ENCODE data around the gene LRRC7. TPM values are rescaled to one million over a fixed set of nuclear protein-coding genes. Genes with fewer than 3 reads are reported as not detected.
A peak's percentile ranks its signal among the peaks of the same experiment; 100 is the strongest.

Gene LRRC7
- polyA plus RNA-seq, 1 experiment = 0.22 TPM

DNA sequence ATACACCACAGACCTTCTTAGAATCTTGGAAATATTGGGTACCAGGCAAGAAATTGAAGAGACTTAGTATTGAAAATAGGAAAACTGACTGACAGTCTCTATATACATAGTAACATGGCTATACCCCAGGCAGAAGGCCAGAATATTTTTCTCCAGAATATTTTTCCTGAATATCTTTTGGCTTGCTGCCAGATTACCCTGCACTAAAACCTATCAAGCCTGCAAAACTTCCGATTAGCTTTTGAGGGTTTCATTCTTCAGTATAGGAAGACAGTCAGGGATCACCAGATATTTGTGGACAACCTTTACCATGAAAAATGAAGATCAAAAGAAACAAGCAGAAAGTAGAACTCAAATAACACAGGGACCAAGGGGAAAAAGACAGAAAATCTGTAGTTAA, 187.9 kb downstream of the LRRC7 start:
- POLR2A ChIA-PET = no interaction called here
- Histone ChIP-seq H3K27me3 (ENCODE audit: control insufficient read depth, insufficient read depth, low read length) (no peaks in the 10 kb centered on the region), H3K36me3 (ENCODE audit: control insufficient read depth, insufficient read depth, low read length) (no peaks in the 10 kb centered on the region), H3K4me3 (ENCODE audit: low read depth, low read length) (no peak overlapping the region)
- DNase-seq (ENCODE audit: low read depth) = no peak
- TF ChIP-seq, protein P1, sequence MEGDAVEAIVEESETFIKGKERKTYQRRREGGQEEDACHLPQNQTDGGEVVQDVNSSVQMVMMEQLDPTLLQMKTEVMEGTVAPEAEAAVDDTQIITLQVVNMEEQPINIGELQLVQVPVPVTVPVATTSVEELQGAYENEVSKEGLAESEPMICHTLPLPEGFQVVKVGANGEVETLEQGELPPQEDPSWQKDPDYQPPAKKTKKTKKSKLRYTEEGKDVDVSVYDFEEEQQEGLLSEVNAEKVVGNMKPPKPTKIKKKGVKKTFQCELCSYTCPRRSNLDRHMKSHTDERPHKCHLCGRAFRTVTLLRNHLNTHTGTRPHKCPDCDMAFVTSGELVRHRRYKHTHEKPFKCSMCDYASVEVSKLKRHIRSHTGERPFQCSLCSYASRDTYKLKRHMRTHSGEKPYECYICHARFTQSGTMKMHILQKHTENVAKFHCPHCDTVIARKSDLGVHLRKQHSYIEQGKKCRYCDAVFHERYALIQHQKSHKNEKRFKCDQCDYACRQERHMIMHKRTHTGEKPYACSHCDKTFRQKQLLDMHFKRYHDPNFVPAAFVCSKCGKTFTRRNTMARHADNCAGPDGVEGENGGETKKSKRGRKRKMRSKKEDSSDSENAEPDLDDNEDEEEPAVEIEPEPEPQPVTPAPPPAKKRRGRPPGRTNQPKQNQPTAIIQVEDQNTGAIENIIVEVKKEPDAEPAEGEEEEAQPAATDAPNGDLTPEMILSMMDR (IDR thresholded peaks at IDR 0.05; ENCODE audit: insufficient read depth, low read depth, low read length) = no peak
- CTCF ChIA-PET = no interaction called here

DNA sequence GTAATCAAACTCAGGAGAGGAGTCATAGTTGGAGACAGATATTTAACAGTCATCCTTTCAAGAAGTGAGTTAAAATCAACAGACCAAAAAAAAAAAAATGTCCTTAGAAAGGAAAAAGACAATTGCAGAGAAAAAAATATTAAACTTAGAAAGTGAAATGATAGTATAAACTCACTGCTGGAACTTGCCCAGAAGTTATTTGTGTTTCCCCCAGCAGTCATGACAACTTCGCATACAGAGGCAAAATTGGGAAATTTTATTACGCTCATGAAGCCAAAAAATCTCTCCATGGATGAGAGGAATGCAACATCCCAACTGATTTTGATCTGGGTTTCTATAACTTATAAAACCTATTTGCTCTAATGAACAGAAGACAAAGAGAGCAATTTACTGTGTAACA, 198.2 kb downstream of the LRRC7 start:
- peak; percentile 1 for DNase-seq (ENCODE audit: low read depth)
- POLR2A ChIA-PET = no interaction called here
- Histone ChIP-seq H3K4me3 (ENCODE audit: low read depth, low read length) (no peak overlapping the region), H3K27me3 (ENCODE audit: control insufficient read depth, insufficient read depth, low read length) (no peaks in the 10 kb centered on the region), H3K36me3 (ENCODE audit: control insufficient read depth, insufficient read depth, low read length) (no peaks in the 10 kb centered on the region)
- CTCF ChIA-PET = no interaction called here
- TF ChIP-seq, protein P1 (IDR thresholded peaks at IDR 0.05; ENCODE audit: insufficient read depth, low read depth, low read length) = no peak

DNA sequence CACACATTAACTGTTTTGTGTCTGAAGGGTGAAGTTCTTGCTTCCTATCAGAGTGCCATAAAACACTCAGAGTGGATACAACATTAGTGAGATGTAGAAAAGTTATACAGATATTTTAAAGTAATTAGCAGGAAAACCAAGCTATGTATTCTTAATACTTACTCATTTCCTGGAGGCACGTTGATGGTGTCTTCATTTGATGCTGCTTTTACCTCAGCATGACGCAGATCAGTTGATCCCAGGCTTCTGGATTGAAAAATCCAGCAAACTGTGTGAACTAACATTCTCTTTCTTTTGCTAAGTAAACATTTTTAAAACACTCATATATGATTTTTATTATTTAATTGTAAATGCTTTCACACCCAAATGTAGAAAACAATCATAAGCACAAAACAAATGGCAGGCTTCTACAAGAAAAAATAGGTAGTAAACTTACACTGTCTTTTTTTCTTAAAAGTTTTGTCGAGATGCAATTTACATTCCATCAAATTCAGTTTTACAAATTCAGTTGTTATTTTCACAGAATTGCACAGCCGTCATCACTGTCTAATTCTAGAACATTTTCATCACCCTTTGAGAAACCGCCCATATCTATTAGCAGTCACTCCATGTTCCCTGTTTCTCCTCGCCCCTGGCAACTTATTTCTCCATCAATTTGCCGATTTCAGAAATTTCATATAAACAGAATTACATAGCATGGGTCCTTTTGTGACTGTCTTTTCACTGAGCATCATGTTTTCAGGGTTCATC, 198.9 kb downstream of the LRRC7 start:
- Histone ChIP-seq H3K27me3 (ENCODE audit: control insufficient read depth, insufficient read depth, low read length) (no peaks in the 10 kb centered on the region), H3K4me3 (ENCODE audit: low read depth, low read length) (no peak overlapping the region), H3K36me3 (ENCODE audit: control insufficient read depth, insufficient read depth, low read length) (no peaks in the 10 kb centered on the region)
- ChIA-PET POLR2A (no interaction called here), CTCF (no interaction called here)
- TF ChIP-seq, protein P1 (IDR thresholded peaks at IDR 0.05; ENCODE audit: insufficient read depth, low read depth, low read length) = no peak
- no peak for DNase-seq (ENCODE audit: low read depth)

DNA sequence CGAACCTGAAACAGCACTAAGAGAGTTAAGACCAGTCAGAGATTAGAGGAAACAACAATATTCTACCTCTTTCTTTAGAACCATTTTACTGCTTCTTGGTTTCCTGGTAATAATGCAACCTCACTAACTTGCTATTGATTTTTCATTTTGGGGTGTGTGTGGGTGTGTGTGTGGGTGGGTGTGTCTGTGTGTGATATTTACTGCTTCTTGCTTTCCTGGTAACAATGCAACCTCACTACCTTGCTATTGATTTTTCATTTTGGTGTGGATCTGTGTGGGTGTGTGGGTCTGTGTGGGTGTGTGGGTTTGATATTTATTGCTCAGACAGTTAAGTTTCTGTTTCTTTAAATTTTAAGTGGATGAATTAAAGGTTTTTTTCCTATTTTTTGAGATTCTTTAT, 208.8 kb downstream of the LRRC7 start:
- no peak for DNase-seq (ENCODE audit: low read depth)
- TF ChIP-seq, protein P1 (IDR thresholded peaks at IDR 0.05; ENCODE audit: insufficient read depth, low read depth, low read length) = no peak
- ChIA-PET CTCF (no interaction called here), POLR2A (no interaction called here)
- H3K36me3 ChIP-seq (ENCODE audit: control insufficient read depth, insufficient read depth, low read length) = no peaks in the 10 kb centered on the region
- no peak overlapping the region for H3K4me3 ChIP-seq (ENCODE audit: low read depth, low read length)
- H3K27me3 ChIP-seq (ENCODE audit: control insufficient read depth, insufficient read depth, low read length) = no peaks in the 10 kb centered on the region

DNA sequence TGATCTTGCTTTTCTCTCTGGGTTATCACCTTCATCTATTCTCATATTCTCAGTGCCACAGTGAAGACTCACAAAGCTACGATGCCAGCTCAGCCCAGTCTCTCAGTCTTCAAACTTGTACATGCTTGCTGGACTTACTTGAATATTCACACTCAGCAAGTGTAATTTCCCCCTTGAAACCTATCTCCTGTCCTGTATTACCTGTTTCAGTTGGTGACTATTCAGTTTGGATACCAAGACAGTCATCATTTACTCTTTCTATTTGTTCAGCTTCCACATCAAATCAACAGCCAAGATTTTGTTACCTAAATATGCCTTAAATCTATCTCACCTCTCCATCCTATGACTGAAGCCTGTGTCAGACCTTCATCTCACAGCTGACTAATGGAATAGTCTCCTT, 209.7 kb downstream of the LRRC7 start:
- Histone ChIP-seq H3K4me3 (ENCODE audit: low read depth, low read length) (no peak overlapping the region), H3K36me3 (ENCODE audit: control insufficient read depth, insufficient read depth, low read length) (no peaks in the 10 kb centered on the region), H3K27me3 (ENCODE audit: control insufficient read depth, insufficient read depth, low read length) (no peaks in the 10 kb centered on the region)
- TF ChIP-seq, protein P1 (IDR thresholded peaks at IDR 0.05; ENCODE audit: insufficient read depth, low read depth, low read length) = no peak
- CTCF ChIA-PET = interaction anchor here (1.2 kb wide), 1 partner anchor 12 kb away, joined by 4 read pairs; no protein-coding TSS in a partner anchor
- POLR2A ChIA-PET = no interaction called here
- no peak for DNase-seq (ENCODE audit: low read depth)
